AG10803 (cell line): ENCODE results near the gene CUBN.
"Not testable (repeated sequence)": the region's sequence is repeated elsewhere in the genome, so short reads cannot be mapped to it uniquely, and the experiment has no call there.

ENCODE experiments used
- DNase-seq: peaks from one replicate; pipeline ENCODE4 v3.0.0; 2010; ENCODE audit warnings: low read depth
- H3K4me3 ChIP-seq: 2 replicates; pipeline ENCODE4 v1.5.1; 2011; ENCODE audit warnings: mild to moderate bottlenecking, low read length, control low read depth
- CTCF ChIP-seq: conservative IDR thresholded peaks from 2 replicates; pipeline ENCODE4 v1.5.1; 2011; ENCODE audit warnings: mild to moderate bottlenecking, low read length, control low read depth, inconsistent platforms

Gene CUBN

GRCh38 chr10:17024461-17024860, 105.2 kb downstream of the CUBN start:
- no peak for DNase-seq
- H3K4me3 ChIP-seq = no peak overlapping the region
- TF ChIP-seq CTCF = no peak

GRCh38 chr10:17023386-17024298, 106.0 kb downstream of the CUBN start:
- H3K4me3 ChIP-seq = no peak overlapping the region
- TF ChIP-seq CTCF = no peak

GRCh38 chr10:17022896-17023295, 106.7 kb downstream of the CUBN start:
- no peak for TF ChIP-seq CTCF
- peak overlapping the region; percentile 13; the same call in 1 of the 2 replicates for H3K4me3 ChIP-seq
- DNase-seq = peak; percentile 59

More at GRCh38 chr10:17023386-17024298, 106.0 kb downstream of the CUBN start:
- DNase-seq = peak; percentile 99

GRCh38 chr10:17022466-17022825, 107.2 kb downstream of the CUBN start:
- no peak for TF ChIP-seq CTCF
- no peak for DNase-seq
- no peak overlapping the region for H3K4me3 ChIP-seq

- TF ChIP-seq CTCF = no peak
- no peak overlapping the region for H3K4me3 ChIP-seq
- no peak for DNase-seq
Observed at GRCh38 chr10:17021656-17022465, 107.8 kb downstream of the CUBN start.

- no peak for DNase-seq
- H3K4me3 ChIP-seq = no peak overlapping the region
- TF ChIP-seq CTCF = no peak
Observed at GRCh38 chr10:17019696-17020095, 109.9 kb downstream of the CUBN start.

- H3K4me3 ChIP-seq, DNase-seq: not testable (repeated sequence)
Observed at GRCh38 chr10:17013131-17013983, 116.3 kb downstream of the CUBN start.

GRCh38 chr10:17012731-17013130, 116.9 kb downstream of the CUBN start:
- H3K4me3 ChIP-seq, DNase-seq: not testable (repeated sequence)
